Fibroblast of mammary gland (primary cell): ENCODE data around the gene DUXA.
"Not testable (repeated sequence)": the region's sequence is repeated elsewhere in the genome, so short reads cannot be mapped to it uniquely, and the experiment has no call there.

Experiments
- DNase-seq: peaks from one replicate; pipeline ENCODE4 v3.0.0-alpha.2; 2010; ENCODE audit warnings: low read depth
- H3K4me3 ChIP-seq: 2 replicates; pipeline ENCODE4 v1.5.1; 2011; ENCODE audit warnings: low read depth, mild to moderate bottlenecking, low read length, moderate library complexity; ENCODE audit not compliant: control insufficient read depth
- CTCF ChIP-seq: conservative IDR thresholded peaks from 2 replicates; pipeline ENCODE4 v1.5.1; 2011; ENCODE audit warnings: low read depth, low read length, inconsistent platforms; ENCODE audit not compliant: control insufficient read depth, insufficient read depth

The DUXA gene

GRCh38 chr19:57167385-57167784 is at the start of gene DUXA:
DUXA (minus strand) TSS chr19:57167485; CDS start chr19:57167443, 42 bp downstream.
- no peak for DNase-seq
- no peak within 1 kb of the TSS for H3K4me3 ChIP-seq
- TF ChIP-seq CTCF, result no peak

GRCh38 chr19:57212109-57212508 is 44.8 kb upstream of the DUXA start:
- DNase-seq, result peak; percentile 55
- no peak for TF ChIP-seq CTCF
- no peak overlapping the region for H3K4me3 ChIP-seq

- DNase-seq, result no peak
- TF ChIP-seq CTCF, result no peak
These were observed 43.1 kb upstream of the DUXA start for GRCh38 chr19:57210381-57210780.

GRCh38 chr19:57202160-57202559 is 34.9 kb upstream of the DUXA start:
- DNase-seq, result no peak
- no peak for TF ChIP-seq CTCF
- H3K4me3 ChIP-seq, result no peak overlapping the region

More at GRCh38 chr19:57210381-57210780, 43.1 kb upstream of the DUXA start:
- H3K4me3 ChIP-seq, result no peak overlapping the region

GRCh38 chr19:57197874-57198273 is 30.6 kb upstream of the DUXA start:
- DNase-seq, H3K4me3 ChIP-seq: not testable (repeated sequence)

GRCh38 chr19:57192993-57193392 is 25.7 kb upstream of the DUXA start:
- no peak for TF ChIP-seq CTCF
- no peak overlapping the region for H3K4me3 ChIP-seq
- DNase-seq, result no peak

GRCh38 chr19:57192077-57192420 is 24.8 kb upstream of the DUXA start:
- DNase-seq, result no peak
- no peak for TF ChIP-seq CTCF
- H3K4me3 ChIP-seq, result peak overlapping the region; percentile 91
